Activated CD8-positive, alpha-beta T cell treated with anti-CD3 and anti-CD28 coated beads for 36 hours (primary cell): ENCODE measurements around the gene KCNMB3. TPM values are rescaled to one million over a fixed set of nuclear protein-coding genes. Genes with fewer than 3 reads are reported as not detected.
"Not testable (repeated sequence)": the region's sequence is repeated elsewhere in the genome, so short reads cannot be mapped to it uniquely, and the experiment has no call there.

Source experiments
- ATAC-seq: fragments of 200-7000 bp; cut with Tn5 transposase; one replicate; pipeline ENCODE4 v1.10.0; 2021; ENCODE audit warnings: mild to moderate bottlenecking, moderate library complexity
- CTCF ChIA-PET: fragments of 350-600 bp; sonication (Branson Sonifier 250); formaldehyde crosslinking; loops from one replicate; lab custom pipeline; 2021; ENCODE audit warnings: antibody characterized with exemption; lab: Charles Lee
- POLR2A ChIA-PET: fragments of 350-600 bp; sonication (Branson Sonifier 250); formaldehyde crosslinking; loops from one replicate; lab custom pipeline; 2021; ENCODE audit warnings: antibody characterized with exemption; lab: Charles Lee
- DNase-seq: peaks from one replicate; pipeline ENCODE4 v3.0.0-alpha.2; 2020
- H3K27ac Mint-ChIP-seq: one replicate; pipeline ENCODE4 v1.8.0; 2021; ENCODE audit warnings: mild to moderate bottlenecking, mixed read lengths
- H3K27me3 Mint-ChIP-seq: one replicate; pipeline ENCODE4 v1.8.0; 2021; ENCODE audit warnings: mixed read lengths
- H3K36me3 Mint-ChIP-seq: one replicate; pipeline ENCODE4 v1.8.0; 2021; ENCODE audit warnings: low read depth, mixed read lengths
- H3K4me1 Mint-ChIP-seq: one replicate; pipeline ENCODE4 v1.8.0; 2021; ENCODE audit warnings: low read depth, mixed read lengths
- H3K4me3 Mint-ChIP-seq: one replicate; pipeline ENCODE4 v1.8.0; 2021; ENCODE audit warnings: mild to moderate bottlenecking, moderate library complexity, mixed read lengths
- H3K9me3 Mint-ChIP-seq: one replicate; pipeline ENCODE4 v1.8.0; 2021; ENCODE audit warnings: mixed read lengths
- intact Hi-C: fragments of 100-400 bp; cut with micrococcal nuclease; formaldehyde crosslinking; loops from one replicate; pipeline ENCODE4 v1.10.0; 2022
- total RNA-seq, 2 experiments: library from RNA; stranded (reverse); gene quantifications; one replicate each; pipeline ENCODE4 v1.2.3, GENCODE V29; 2021
- TF ChIP-seq, protein P1 (sequence below): fragments of 200-600 bp; IDR thresholded peaks from one replicate; pipeline ENCODE4 v1.8.0; 2022; ENCODE audit warnings: antibody characterized with exemption, mild to moderate bottlenecking

The KCNMB3 gene
- total RNA-seq, 2 experiments from 2014 or later: 0.34 TPM

DNA sequence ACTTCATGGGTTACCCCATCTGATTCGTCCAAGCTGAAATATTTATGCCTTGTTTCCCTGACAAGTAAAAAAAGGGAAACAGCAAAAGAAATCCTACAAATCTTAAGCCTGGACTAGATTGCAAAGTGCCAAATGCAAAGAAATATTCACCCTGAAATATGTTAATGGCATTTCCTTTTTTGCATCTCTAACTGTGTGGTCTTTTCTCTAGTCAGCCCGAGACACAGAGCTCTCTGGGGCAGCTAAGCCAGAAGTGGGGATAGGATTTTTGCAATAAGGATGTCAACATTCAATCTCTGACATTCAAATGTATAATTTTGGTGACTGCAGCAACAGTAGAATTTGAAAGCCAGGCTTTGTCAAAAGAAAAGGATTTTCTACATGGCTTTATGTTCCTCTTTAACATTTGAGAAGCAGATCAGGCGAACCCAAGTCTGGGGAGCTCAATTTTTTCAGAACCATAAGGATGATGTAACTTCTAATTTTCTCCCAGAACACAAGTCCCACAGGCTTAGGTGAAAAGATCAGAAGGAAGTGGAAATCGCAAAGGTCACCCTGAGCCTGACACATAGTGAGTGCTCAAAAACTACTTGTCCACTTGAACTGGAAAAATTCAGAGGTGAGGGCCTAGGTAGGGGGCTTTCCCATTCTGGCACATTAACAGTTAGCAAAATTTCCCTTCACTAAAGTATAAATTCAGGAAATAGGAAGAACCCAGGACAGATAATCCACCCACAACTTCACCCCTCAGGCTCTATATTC, 28.2 kb upstream of the KCNMB3 start:
- peaks cover 12% of the 10 kb centered on the region for H3K27me3 Mint-ChIP-seq
- ChIA-PET POLR2A (no interaction called here), CTCF (no interaction called here)
- H3K4me1 Mint-ChIP-seq: no peaks in the 10 kb centered on the region
- no peak for DNase-seq
- intact Hi-C loops: no loop called here
- H3K9me3 Mint-ChIP-seq: no peaks in the 10 kb centered on the region
- TF ChIP-seq, protein P1, sequence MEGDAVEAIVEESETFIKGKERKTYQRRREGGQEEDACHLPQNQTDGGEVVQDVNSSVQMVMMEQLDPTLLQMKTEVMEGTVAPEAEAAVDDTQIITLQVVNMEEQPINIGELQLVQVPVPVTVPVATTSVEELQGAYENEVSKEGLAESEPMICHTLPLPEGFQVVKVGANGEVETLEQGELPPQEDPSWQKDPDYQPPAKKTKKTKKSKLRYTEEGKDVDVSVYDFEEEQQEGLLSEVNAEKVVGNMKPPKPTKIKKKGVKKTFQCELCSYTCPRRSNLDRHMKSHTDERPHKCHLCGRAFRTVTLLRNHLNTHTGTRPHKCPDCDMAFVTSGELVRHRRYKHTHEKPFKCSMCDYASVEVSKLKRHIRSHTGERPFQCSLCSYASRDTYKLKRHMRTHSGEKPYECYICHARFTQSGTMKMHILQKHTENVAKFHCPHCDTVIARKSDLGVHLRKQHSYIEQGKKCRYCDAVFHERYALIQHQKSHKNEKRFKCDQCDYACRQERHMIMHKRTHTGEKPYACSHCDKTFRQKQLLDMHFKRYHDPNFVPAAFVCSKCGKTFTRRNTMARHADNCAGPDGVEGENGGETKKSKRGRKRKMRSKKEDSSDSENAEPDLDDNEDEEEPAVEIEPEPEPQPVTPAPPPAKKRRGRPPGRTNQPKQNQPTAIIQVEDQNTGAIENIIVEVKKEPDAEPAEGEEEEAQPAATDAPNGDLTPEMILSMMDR: no peak
- no peak overlapping the region for H3K27ac Mint-ChIP-seq
- H3K4me3 Mint-ChIP-seq: no peak overlapping the region
- no peaks in the 10 kb centered on the region for H3K36me3 Mint-ChIP-seq
- ATAC-seq: no peak

DNA sequence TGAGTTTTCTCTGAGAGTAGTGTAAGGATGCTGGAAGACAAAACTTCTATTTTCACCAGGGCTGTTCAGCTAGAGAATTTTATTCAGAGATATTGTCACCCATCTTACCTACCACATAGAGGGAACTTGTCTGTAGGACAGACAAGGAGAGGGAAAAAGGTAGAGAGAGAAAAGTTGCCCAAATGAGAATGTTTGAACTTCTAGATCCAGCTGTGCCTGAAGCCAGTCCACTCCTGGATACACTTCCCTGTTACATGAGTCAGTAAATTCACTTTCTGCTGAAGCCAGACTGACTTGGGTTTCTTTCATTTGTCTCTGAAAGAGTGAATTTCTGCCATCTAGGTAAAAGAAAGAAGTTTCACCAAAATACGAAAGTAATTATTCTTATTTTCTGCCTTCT, 27.2 kb upstream of the KCNMB3 start:
- Mint-ChIP-seq H3K4me3 (no peak overlapping the region), H3K27ac (no peak overlapping the region), H3K9me3 (no peaks in the 10 kb centered on the region), H3K4me1 (no peaks in the 10 kb centered on the region), H3K27me3 (peaks cover 12% of the 10 kb centered on the region), H3K36me3 (no peaks in the 10 kb centered on the region)
- TF ChIP-seq, protein P1: no peak
- CTCF ChIA-PET: no interaction called here
- intact Hi-C loops: no loop called here
- ATAC-seq: no peak
- DNase-seq: no peak
- POLR2A ChIA-PET: no interaction called here

DNA sequence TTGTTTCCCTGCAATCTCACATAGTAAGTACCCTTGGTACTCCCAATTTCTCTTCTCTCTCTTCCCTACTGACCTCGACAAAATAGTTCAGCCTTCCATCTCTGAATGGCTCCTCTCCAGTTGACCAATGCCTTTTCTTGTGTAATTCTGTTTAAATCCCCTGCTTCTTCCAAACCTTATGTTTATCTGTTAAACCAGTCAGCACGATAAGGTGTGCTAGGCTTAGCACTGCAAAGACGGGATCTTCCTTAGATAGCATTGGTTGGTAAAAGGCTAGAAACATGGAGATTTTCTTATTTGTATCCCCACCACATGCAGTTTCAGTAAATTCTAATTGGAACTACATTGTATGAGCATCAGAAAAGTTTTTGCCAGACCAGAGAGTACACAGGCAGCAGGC, 25.8 kb upstream of the KCNMB3 start:
- TF ChIP-seq, protein P1: no peak
- intact Hi-C loops: no loop called here
- ATAC-seq: no peak
- ChIA-PET POLR2A (no interaction called here), CTCF (no interaction called here)
- DNase-seq: no peak
- peaks cover 13% of the 10 kb centered on the region for H3K27me3 Mint-ChIP-seq
- H3K36me3 Mint-ChIP-seq: no peaks in the 10 kb centered on the region
- H3K4me1 Mint-ChIP-seq: no peaks in the 10 kb centered on the region
- no peak overlapping the region for H3K27ac Mint-ChIP-seq
- H3K4me3 Mint-ChIP-seq: no peak overlapping the region
- no peaks in the 10 kb centered on the region for H3K9me3 Mint-ChIP-seq

DNA sequence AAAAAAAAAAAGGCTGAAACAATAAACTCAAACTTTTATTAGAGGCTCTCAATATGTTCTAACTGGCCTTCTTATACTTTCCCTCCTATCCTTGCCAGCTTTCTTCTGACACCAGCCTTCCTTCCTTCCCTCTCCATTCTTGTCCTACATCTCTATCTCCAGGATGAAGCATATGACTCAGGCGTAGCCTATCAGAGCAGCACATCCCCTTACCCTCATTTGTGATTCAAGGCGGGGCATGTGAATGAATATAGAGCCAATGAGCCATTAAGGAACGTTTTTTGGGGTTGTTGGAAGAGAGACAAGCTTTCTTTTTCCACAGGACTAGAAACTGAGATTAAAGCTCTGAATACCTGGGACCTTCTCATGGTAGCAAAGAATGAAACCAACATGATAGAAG, 25.1 kb upstream of the KCNMB3 start:
- TF ChIP-seq, protein P1: no peak
- Mint-ChIP-seq H3K27ac (no peak overlapping the region), H3K36me3 (no peaks in the 10 kb centered on the region), H3K27me3 (peaks cover 13% of the 10 kb centered on the region), H3K4me3 (no peak overlapping the region), H3K4me1 (no peaks in the 10 kb centered on the region), H3K9me3 (no peaks in the 10 kb centered on the region)
- CTCF ChIA-PET: no interaction called here
- DNase-seq: no peak
- ATAC-seq: no peak
- intact Hi-C loops: no loop called here
- POLR2A ChIA-PET: interaction anchor here (1.0 kb wide), 1 partner anchor 49 kb away, joined by 3 read pairs; no protein-coding TSS in a partner anchor

DNA sequence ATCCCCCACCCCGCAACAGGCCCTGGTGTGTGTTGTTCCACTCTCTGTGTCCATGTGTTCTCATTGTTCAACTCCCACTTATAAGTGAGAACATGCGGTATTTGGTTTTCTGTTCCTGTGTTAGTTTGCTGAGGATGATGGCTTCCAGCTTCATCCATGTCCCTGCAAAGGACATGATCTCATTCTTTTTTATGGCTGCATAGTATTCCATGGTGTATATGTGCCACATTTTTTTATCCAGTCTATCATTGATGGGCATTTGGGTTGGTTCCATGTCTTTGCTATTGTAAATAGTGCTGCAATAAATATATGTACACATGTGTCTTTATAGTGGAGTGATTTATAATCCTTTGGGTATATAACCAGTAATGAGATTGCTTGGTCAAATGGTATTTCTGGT, 23.5 kb upstream of the KCNMB3 start:
- H3K4me3 Mint-ChIP-seq, H3K9me3 Mint-ChIP-seq, intact Hi-C loops, ATAC-seq, H3K4me1 Mint-ChIP-seq, DNase-seq, POLR2A ChIA-PET, H3K36me3 Mint-ChIP-seq, CTCF ChIA-PET, H3K27ac Mint-ChIP-seq: not testable (repeated sequence)
- H3K27me3 Mint-ChIP-seq: peaks cover 13% of the 10 kb centered on the region
